VCaP (cell line): Measurements from ENCODE around the gene KDM6B.

Experiments used
- H3K27ac ChIP-seq: fragments of 450-650 bp; 2 replicates; pipeline ENCODE4 v1.5.1; 2017
- CTCF ChIP-seq: fragments of 450-650 bp; conservative IDR thresholded peaks from 2 replicates; pipeline ENCODE4 v1.5.1; 2017; ENCODE audit warnings: mild to moderate bottlenecking, moderate library complexity

The KDM6B gene

GRCh38 chr17:7864995-7865650, 31.1 kb downstream of the KDM6B start:
- TF ChIP-seq CTCF: no peak
- H3K27ac ChIP-seq: no peak overlapping the region

GRCh38 chr17:7867881-7868329, 33.9 kb downstream of the KDM6B start:
- no peak overlapping the region for H3K27ac ChIP-seq
- TF ChIP-seq CTCF: no peak

GRCh38 chr17:7873051-7873450, 39.0 kb downstream of the KDM6B start:
- H3K27ac ChIP-seq: no peak overlapping the region
- TF ChIP-seq CTCF: no peak

GRCh38 chr17:7875804-7876370, 41.9 kb downstream of the KDM6B start:
- TF ChIP-seq CTCF: no peak
- H3K27ac ChIP-seq: no peak overlapping the region

- H3K27ac ChIP-seq: no peak overlapping the region
- no peak for TF ChIP-seq CTCF
Observed at GRCh38 chr17:7878234-7878633, 44.2 kb downstream of the KDM6B start.

- no peak for TF ChIP-seq CTCF
- H3K27ac ChIP-seq: peak overlapping the region; percentile 97
Observed at GRCh38 chr17:7880076-7880868, 46.3 kb downstream of the KDM6B start.

GRCh38 chr17:7881276-7882054, 47.4 kb downstream of the KDM6B start:
- H3K27ac ChIP-seq: peak overlapping the region; percentile 97

More at GRCh38 chr17:7881276-7882054, 47.4 kb downstream of the KDM6B start:
- no peak for TF ChIP-seq CTCF
